ENCODE results near the gene LUZP1. TPM values are rescaled to one million over a fixed set of nuclear protein-coding genes. Genes with fewer than 3 reads are reported as not detected.

Gene LUZP1
- total and polyA plus RNA-seq, 2 donors (not counting 3 experiments of a cell fraction or from before 2014, with no cell fraction given): 26.3 to 82.4 TPM

- ChIA-PET POLR2A (no interaction called here), CTCF (interaction anchor here (0.5 to 4.9 kb wide), 3 partner anchors 17 to 51 kb away, joined by 3 to 28 read pairs (median 8); partner anchors contain the start of gene LUZP1)
- H3K9ac ChIP-seq (replicated peaks; ENCODE audit: extremely low read depth, insufficient read depth, low read length): no peak overlapping the region
- H2AFZ ChIP-seq (ENCODE audit: low read depth, low read length): no peak overlapping the region
- H3K27me3 ChIP-seq (ENCODE audit: control insufficient read depth in 2 of 2, insufficient read depth in 2 of 2, low read length in 2 of 2): no peaks in the 10 kb centered on the region
- H3K4me2 ChIP-seq (ENCODE audit: insufficient read depth, low read length): no peak overlapping the region
- H3K79me2 ChIP-seq (ENCODE audit: control insufficient read depth, insufficient read depth, low read length): peaks cover 96% of the 10 kb centered on the region
- peaks cover 8% of the 10 kb centered on the region for H4K20me1 ChIP-seq (replicated peaks; ENCODE audit: control insufficient read depth, extremely low read depth, insufficient read depth, low read length)
- H3K36me3 ChIP-seq (ENCODE audit: control insufficient read depth in 2 of 2, extremely low read depth in 1 of 2, insufficient read depth in 2 of 2, low read length in 2 of 2): no peaks in the 10 kb centered on the region
- dilution Hi-C loops (cut with MboI; ENCODE audit: extremely low pct_ligation_motif_present, low sequenced_read_pairs) (no loop called here), intact Hi-C loops (cut with micrococcal nuclease) (loop anchor here (2.0 kb wide), 1 partner anchor 35 kb away; the partner anchor contains the start of gene LUZP1)
- no TSS peak for BruUV-seq (replicated peaks)
- no peak for DNase-seq (ENCODE audit: low read depth, low spot score)
- FAIRE-seq: no peak
- H3K9me1 ChIP-seq (replicated peaks; ENCODE audit: control insufficient read depth, extremely low read depth, insufficient read depth, low read length): no peaks in the 10 kb centered on the region
- H3K9me3 ChIP-seq (replicated peaks; ENCODE audit: control insufficient read depth, insufficient read depth, low read length): no peaks in the 10 kb centered on the region
- no peak overlapping the region for H3K27ac ChIP-seq (ENCODE audit: insufficient read depth, low read depth, low read length)
- TF ChIP-seq JUN (IDR thresholded peaks at IDR 0.05; ENCODE audit: borderline replicate concordance, insufficient read depth, insufficient read length, low read depth) (no peak), MYC (IDR thresholded peaks at IDR 0.05; ENCODE audit: low read depth, low read length) (no peak), FOS (IDR thresholded peaks at IDR 0.05; ENCODE audit: borderline replicate concordance, insufficient read depth, low read length) (no peak), EZH2 (IDR thresholded peaks at IDR 0.05; ENCODE audit: borderline replicate concordance, low read depth, low read length, severe bottlenecking) (no peak), GATA2 (IDR thresholded peaks at IDR 0.05; ENCODE audit: insufficient read depth, insufficient read length, low read depth, low read length) (no peak), POLR2A (IDR thresholded peaks at IDR 0.05; ENCODE audit: low read depth, low read length) (no peak), CTCF (IDR thresholded peaks at IDR 0.05; ENCODE audit: extremely low read depth in 1 of 2, insufficient read depth in 1 of 2, low read depth in 1 of 2, low read length in 2 of 2) (no peak), MAX (IDR thresholded peaks at IDR 0.05; ENCODE audit: insufficient read depth, insufficient read length) (no peak), POLR2AphosphoS5 (IDR thresholded peaks at IDR 0.05; ENCODE audit: insufficient read depth, low read depth, low read length) (no peak)
- H3K4me3 ChIP-seq (replicated peaks in 1 of 3; ENCODE audit: insufficient read depth in 1 of 3, low read depth in 1 of 3, low read length in 3 of 3): no peak overlapping the region
- peaks cover 47% of the 10 kb centered on the region for H3K4me1 ChIP-seq (ENCODE audit: control insufficient read depth, extremely low read depth, insufficient read depth, low read length)
Measured at GRCh38 chr1:23133587-23133986, 35.1 kb downstream of the LUZP1 start.
